Fibroblast of peridontal ligament (primary cell): Measurements from ENCODE around the gene KRT222.

Experiments
- DNase-seq: peaks from one replicate; pipeline ENCODE4 v3.0.0-alpha.2; 2010; ENCODE audit errors: extremely low read depth

The KRT222 gene

GRCh38 chr17:40664582-40665333, at the start of gene KRT222:
Gene KRT222 (minus strand): TSS chr17:40665177. CDS start chr17:40665099, 78 bp downstream.
- no peak for DNase-seq

DNA sequence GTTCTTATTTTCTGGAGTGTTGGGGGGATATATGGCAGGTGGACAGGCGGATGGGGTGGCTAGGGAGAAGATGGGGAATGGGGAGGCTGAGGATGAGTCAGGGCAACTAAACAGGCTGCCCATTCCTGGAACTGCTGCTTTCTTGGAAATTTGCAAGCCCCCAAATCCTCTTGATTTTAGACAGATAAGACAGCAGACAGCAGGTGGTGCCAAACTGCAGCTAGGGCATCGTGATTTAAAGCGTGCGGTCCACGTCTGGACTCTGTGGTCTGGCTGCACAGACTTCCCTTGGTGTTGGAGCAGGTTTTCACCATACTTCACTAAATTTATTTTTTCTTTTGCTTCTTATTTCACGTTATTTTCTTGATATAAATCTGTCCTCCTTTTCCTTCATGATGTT, 49.5 kb upstream of the KRT222 start:
- DNase-seq = peak; percentile 68

GRCh38 chr17:40707745-40708144, 42.8 kb upstream of the KRT222 start:
- no peak for DNase-seq

GRCh38 chr17:40705584-40705983, 40.6 kb upstream of the KRT222 start:
- DNase-seq = no peak

GRCh38 chr17:40703652-40704051, 38.7 kb upstream of the KRT222 start, which contains the start of gene KRT24:
Gene KRT24 (minus strand): TSS chr17:40703752. CDS start chr17:40703693, 59 bp downstream.
- no peak for DNase-seq

DNA sequence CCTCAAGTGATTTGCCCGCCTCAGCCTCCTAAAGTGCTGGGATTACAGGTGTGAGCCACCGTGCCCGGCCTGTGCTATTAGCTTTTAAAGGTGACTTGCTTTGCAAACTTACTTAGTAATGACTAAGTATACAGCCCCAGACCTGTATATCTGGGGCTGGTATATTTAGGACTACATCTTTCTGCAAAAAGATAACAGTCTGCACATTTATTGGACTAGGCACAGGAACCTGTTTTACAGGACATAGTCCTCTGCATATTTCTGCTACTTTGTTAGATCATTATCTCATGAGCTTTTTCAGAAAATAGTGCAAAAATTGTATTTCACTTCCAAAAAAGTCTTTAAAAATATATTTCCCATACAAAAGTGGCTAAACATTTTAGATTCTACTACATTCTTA, 37.3 kb upstream of the KRT222 start:
- no peak for DNase-seq

DNA sequence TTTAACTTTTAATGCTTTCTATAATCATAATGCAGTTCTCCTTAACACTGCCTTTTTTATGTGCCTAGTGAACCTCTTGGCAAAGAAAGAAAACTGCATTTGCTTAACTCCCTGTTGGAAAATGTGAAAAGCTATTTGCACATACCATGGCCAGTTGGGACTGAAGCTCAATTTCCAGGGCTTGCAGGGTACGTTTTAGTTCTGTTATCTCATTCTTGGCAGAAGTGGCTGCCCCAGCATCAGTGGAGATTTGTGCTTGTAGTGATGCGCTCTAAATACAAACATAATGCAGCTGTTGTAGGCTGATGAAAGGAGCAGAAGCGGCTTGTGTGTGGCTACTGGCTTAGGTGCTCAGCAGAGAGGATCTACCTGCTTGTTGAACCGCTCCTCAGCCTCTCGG, 34.9 kb upstream of the KRT222 start:
- DNase-seq = peak; percentile 22

DNA sequence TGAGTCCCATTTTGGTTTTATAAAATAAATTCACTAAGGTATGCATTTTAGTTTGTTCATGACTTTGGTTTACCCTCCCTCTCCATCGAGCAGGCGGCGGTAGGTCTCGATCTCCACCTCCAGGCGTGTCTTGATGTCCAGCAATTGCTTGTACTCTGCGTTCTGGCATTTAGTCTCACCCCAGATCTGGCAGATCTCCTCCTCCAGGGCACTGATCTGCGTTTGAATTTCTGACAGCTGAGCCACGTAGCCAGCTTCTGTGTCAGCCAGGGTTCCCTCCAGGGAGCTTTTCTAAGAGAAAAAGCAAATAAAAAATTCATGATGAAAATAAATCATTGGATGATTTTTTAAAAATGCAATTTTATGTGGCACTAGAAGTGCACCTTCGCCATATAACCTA, 34.4 kb upstream of the KRT222 start:
- peak; percentile 23 for DNase-seq

DNA sequence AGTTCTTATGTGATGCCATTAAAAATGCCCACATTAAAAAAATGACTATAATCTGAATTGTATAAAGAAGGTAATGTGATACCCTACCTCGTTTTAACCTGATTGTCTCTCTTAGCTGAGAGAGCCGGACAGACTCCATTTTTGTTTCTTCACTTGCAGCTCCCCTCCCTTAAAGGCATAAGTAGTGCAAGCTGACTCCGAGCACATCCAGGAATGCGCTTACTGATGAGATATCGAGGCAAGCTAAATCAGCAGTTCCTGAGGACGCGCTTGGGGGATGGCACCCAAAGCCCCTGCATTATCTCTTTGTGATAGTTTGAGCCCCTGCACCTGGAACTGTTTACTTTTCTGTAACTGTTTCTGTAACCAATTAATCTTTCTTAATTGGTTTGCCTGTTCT, 32.3 kb upstream of the KRT222 start:
- no peak for DNase-seq

DNA sequence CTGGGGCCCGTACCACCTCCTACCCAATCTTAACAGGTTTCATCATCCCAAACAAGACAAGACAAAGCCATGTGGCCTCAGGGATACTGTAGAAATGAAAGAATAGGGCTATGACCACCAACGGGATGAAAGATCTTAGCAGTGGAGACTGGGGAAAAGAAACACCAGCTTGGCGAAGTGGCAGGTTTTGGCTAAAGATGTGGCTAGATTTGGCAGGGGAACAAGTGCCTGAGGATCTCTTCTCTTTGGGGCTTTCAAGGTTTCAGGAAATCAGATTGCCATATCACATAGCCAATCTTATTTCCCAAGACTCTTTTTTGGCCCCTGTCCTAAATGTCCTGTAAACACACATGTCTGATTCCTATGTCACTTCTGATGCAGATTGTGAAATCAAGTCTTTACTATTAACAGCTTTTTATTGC, 31.7 kb upstream of the KRT222 start:
- DNase-seq = peak; percentile 27

DNA sequence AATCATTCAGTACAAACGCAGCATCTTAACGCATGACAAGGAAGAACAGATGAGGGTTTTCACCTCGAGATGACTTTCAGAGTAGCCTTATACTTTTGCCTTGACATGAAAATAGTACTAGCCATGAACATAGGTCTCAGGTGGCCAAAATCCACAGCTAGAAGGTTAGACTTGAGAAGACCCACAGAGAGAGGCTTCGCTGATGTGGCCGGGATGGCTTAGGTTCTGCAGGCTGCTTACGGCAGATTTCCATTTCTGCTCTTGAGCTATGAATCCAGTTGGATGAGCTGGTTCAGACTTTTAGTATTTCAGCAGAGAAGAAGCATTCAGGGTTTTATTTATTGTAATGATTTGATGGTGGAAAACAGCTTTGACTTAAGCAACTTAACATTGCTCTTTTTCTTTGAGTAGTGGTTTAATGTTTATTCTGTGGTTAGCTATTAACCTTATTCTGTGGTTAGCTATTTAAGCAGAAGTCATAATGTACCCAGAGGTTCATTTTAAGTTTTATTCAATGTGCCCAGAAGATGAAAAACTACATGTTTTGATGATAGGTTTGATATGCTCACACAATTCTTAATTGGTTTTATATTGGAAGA, 31.0 kb upstream of the KRT222 start:
- DNase-seq = peak; percentile 25

- DNase-seq = no peak
Observed at GRCh38 chr17:40694584-40694983, 29.6 kb upstream of the KRT222 start.

GRCh38 chr17:40687106-40687505, 22.1 kb upstream of the KRT222 start:
- no peak for DNase-seq

DNA sequence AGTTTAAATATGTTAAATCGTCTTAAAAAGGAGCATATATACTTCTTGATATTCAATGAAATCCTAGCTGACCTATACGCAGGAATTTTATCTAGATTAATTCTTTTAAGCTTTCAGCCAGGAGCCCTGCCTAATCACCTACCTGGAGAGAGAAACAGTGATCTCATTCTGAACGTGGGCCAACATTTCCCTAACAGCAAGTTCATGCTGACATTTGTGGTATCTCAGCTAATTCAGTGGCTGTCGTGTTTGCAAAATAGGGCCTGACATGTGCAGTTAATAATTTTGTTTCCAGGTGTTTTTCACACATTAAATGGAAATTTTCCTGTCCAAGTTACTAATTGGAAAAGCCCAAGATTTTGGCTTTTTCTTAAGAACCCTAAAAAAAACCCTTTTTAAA, 21.2 kb upstream of the KRT222 start:
- DNase-seq = no peak

DNA sequence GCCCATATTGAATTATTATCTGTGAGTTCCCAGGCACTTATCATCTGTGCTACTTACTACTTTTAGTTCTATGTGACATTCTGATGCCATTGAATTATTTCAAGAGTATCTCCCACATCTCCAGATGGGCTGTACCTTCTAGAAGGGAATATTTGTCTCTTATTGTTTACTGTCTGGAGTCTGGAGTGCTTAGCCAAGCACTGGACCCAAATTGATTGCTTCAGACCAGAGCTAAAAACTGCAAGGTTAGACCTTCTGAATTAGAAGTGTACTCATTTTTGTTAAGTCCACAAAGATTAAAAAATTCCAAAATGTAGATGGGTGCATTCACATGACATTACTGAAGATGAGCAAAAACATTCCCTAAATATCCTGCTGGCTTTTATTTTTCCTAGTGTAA, 16.0 kb upstream of the KRT222 start:
- DNase-seq = no peak

GRCh38 chr17:40679523-40679907, 14.5 kb upstream of the KRT222 start:
- no peak for DNase-seq

DNA sequence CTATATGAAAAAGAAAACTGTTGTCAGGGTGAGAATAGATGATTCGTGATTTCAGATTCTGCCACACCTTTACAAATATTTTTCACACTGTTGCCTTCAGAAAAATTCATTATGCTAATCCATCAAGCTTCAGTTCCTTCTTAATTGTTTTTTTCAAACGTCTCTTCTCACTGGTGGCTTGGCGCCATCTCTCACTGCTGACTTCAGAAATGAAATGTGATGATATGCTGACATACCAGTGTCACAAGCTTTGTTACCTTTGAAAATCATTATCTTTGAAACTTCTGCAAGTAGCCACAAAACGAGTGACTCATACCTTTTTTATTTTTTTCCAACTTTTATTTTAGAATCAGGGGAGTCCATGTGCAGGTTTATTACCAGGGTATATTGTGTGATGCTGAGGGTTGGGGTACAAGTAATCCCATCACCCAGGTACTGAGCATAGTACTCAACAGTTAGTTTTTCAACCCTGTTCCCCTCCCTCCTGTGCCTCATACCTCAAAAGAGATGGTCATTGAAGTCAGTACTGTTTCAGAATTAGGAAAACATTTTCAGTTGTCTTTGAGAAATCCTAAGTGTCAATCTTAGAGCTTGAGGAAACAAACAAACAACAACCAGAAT, 14.0 kb upstream of the KRT222 start:
- no peak for DNase-seq

DNA sequence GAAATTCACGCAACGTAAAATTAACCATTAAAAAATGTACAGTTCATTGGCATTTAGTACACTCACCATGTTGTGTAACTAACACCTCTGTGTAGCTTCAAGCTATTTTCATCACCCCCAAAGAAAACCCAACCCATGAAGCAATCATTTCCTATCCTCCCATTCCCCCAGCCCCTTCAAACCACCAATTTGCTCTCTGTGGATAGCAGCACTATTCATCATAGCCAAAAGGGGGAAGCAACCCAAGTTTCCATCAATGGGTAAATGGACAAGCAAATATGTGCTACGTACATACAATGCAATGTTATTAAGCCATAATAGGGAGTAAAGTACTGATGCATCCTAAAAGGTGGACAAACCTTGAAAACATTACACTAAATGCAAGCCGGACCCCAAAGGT, 10.9 kb upstream of the KRT222 start:
- no peak for DNase-seq

DNA sequence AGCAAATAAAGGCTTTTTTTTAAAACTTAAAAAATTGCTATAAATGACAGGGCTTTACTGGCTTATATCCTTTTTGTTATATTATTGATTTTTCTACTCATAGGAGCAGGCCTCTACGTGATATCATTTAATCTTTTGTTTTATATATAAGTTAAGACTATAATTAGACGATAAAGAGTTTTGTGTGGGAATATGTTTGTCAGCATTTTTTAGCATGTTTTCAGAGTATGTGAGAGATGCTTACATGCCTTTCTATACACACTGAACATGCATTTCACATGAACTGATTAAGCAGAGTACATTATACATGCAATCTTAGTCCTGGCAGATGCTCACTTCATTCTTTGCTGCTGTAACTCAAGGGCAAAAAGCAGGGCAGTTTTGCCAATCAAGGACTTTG, 7.7 kb upstream of the KRT222 start:
- no peak for DNase-seq

DNA sequence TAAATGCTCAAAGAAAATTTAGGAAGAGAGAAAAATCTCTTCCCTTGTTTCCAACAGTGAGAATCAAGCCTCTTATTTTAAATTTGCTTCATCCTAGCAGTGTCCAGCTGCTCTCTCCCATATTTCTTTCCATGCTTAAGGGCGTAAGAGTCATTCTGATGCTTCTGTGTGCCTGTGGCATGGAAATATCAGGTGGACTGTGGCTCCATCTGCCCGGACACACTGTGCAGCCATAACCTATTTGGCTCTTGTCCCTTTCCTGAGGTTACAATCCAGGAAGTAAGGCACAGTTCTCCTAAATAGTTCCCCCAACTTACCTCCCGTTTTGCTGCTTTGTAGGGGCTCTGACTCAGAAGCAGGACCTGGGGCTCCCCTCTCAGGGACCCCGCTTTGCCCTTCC, 6.3 kb upstream of the KRT222 start:
- no peak for DNase-seq

- no peak for DNase-seq
Observed at GRCh38 chr17:40666331-40666730, 1.4 kb upstream of the KRT222 start.

- no peak for DNase-seq
Observed at GRCh38 chr17:40663252-40663651, 1.7 kb downstream of the KRT222 start.

GRCh38 chr17:40659911-40660310, 5.1 kb downstream of the KRT222 start:
- DNase-seq = no peak
